Measurements from ENCODE around the gene KATNB1.
"Not testable (repeated sequence)": the region's sequence is repeated elsewhere in the genome, so short reads cannot be mapped to it uniquely, and the experiment has no call there.

Gene KATNB1

DNA sequence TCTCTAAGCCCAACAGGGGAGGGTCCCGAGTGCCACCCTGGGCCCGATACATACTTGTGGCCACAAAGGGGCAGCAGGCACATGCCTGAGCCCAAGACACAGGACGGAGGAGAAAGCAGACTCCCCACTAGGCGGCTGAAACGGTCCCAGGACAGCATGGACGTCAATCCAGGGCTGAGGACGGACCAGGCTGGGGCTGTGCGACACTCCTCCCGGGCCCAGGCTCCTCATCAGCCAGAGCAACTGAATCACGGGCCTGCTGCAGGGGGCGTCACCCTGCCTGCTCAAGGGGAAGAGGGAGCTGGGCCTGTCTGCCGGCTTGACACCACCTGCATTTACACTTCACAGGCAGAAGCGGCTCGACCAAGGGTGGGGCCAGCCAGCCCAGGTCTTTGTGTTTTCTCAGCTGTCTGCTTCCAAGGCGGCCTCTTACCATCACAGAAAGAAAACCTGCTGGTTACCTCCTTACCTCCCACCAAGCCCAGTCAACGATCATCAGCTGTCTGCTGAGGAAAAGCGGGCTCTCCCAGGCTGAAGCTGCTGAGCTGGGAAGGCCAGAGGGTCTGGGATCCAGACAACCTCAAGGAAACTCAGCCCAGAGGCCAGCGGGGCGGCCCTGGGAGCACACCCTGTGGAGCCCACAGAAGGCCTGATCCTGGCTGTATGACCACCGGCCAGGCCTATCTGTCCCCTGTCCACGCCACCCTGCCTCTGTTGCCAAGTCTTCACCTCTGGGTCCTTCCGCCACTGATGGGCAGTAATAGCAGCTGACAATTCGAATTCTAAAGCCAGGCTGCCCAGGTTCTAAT is 40.3 kb downstream of the KATNB1 start:
- DNase-seq: no peak

DNA sequence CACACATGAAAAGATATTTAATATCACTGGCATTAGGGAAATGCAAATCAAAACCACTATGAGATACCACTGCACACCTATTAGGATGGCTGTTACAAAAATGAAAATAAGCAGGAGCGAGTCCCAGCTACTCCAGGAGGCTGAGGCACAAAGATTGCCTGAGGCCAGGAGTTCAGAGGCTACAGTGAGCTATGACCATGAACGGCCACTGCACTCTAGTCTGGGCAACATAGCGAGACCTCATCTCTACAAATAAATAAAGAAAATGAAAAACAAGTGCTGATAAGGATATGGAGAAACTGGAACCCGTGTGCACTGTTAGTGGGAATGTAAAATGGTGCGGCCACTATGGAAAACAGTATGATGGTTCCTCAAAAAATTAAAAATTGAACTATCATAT is 43.1 kb downstream of the KATNB1 start:
- DNase-seq: no peak

DNA sequence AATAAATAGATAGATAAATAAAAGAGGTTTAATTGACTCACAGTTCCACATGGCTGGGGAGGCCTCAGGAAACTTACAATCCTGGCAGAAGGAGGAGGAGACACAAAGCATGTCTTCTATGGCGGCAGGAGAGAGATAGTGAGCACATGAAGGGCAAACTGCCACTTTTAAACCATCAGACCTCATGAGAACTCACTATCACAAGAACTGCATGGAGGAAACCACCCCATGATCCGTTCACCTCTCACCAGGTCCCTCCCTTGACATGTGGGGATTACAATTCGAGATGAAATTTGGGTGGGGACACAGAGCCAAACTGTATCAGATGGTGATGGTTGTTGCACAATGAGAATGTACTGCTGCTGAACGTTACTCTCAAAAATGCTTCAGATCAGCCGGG is 44.3 kb downstream of the KATNB1 start:
- DNase-seq: not testable (repeated sequence)

DNA sequence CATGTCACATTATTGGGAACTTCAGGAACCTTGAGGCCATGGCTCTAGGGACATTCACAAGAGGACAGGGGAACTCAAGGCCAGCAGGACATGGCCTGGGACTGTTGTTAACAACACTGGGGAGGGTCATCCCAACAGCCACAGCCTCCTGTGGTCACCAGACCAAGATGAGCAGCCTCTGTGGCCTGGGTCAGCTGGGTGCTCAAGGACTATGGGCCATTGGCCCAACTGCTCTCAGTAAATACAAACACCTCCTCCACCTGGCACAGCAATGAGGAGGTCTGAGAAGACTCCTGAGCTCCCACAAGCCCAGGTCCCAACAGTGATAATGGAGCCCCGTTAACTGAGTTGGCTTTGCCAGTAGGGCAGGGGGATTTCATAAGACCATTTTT is 45.8 kb downstream of the KATNB1 start:
- no peak for DNase-seq

DNA sequence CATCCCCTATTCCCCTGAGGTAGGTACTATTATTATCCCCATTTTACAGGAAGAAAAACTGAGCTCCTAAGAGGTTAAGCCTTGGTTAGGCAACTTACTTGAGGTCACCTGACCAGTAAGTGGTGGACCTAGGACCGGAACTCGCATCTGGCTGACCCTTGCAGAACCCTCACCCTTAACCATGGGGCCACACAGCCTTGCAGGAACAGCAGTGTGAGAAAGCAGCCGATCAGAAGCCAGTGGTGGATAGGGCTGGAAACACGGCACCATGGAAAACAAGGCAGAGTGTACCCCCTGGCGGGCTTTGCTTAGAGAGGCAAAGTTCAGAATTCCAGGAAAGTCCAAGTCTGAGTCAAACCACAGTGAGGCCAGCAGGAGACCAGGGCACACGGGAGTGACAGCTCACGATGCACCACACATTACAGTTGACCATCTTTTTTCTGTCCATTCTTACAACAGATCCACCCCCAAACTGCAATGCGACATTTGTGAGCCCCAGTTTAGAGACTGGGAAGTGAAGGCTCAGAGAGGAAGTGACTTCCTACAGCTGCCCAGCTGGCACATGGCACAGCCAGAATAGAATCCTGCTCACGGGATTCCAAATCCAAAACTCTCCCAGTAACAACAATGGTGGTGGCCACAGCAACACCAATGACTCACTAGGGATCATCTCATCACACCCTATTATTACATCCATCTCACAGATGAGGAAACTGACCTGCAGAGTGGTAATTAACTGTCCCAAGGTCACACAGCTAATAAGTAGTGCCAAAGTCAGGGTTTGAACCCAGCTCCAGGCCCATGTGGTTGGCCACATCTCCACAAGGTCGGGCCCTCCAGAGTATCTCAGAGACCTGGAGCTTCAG is 46.4 kb downstream of the KATNB1 start:
- peak; percentile 65 to 80 (median 68) for DNase-seq

DNA sequence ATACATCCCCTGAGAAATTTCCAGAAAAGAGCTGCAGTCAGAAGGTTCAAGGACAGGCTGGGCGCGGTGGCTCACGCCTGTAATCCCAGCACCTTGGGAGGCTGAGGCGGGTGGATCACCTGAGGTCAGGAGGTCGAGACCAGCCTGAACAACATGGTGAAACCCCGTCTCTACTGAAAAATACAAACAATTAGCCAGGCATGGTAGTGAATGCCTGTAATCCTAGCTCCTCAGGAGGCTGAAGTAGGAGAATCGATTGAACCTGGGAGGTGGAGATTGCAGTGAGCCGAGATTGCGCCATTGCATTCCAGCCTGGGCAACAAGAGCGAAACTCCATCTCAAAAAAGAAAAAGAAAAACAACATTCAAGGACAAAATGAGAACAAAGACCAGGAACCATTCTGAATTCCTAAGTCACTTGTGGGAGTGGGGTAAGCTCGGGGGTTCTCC is 47.1 kb downstream of the KATNB1 start:
- not testable (repeated sequence) for DNase-seq

DNA sequence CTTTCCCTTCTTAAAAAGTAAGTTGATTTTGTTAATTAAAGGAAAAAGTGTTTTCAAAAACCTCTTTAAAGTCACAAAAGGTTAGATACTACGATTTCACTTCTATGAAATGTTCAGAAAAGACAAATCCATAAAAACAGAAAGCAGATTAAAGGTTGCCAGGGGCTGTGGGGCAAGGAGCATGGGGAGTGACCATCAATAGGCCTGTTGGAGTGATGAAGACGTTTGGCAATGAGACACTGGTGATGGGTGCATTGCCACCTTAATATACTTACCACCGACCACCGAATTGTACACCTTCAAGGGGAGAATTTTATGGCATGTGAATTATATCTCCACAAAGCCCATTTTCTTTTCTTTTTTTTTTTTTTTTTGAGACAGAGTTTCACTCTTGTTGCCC is 47.5 kb downstream of the KATNB1 start:
- DNase-seq: no peak

DNA sequence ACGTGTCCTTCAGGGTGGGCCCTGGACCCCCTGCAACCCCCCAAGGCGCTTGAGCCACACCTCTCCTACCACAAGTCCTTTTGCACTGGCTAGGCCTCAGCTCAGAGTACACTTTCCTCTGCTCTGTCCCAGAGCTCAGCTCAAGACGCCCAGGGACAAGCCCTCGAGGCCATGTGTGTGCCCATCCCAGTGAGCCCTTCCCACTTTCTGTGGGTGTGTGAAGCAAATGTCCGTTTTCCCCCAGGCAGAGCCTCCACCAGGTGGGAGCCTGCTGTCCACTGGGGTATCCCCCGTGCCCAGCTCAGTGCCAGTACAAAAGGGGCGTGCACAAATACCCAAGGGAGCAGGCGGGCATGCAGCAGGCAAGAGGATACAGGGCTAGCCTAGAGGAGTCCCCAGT is 48.3 kb downstream of the KATNB1 start:
- no peak for DNase-seq

DNA sequence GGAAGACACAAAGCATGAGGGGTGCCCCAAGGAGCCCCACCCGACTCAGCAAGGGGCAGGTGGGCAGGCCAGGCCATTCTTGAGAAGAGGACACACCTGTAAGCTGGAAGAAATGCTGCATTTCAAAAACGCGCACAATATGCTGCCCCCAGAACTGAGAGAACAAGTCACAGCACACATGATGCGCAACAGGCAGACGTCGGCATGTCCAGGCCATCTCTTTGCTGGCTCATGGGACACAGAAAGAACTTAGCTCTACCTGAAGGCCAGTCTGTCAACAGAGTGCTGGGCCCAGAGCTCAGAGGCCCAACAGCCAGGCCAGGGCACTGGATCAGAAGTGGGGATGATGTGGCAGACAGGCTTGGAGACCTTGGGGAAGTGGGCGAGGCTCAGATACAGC is 48.8 kb downstream of the KATNB1 start:
- DNase-seq: no peak

DNA sequence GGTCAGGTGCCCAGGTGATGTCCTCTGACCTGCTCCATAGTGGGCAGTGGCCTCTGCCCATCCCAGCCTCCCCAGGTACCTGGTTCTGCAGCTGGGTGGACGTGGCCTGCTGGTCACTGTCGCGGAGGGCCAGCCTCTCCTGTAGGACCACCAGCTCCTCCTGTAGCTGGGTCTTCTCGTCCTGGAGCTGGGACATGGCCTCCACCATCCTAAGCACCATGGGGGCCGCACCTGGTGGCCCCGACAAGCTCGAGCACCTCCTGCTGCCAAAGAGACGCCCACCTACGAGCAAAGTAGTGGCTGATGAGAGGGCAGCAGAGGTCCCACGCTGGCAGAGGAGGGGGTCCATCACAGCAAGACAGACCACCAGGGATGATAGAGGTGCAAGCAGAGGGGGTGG is 49.8 kb downstream of the KATNB1 start:
- DNase-seq: no peak

DNA sequence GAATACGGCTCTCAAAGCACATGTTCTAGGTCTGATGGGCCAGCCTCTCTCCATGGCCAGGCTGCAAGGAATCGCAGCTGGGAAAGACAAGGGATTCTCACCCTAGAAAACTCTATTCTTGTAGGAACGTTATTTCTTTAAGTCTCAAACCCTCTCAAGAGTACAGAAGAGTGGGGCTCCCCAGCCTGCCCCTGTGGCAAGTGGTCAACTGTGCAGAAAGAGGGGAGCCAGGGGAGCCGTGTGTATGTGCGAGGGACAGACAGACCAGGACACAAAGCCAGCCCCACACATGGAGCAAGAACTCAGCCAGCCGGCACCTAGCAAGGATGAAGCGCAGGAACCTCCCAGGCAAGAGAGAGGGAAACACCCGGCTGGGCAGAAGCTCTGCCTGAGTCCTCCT is 50.4 kb downstream of the KATNB1 start:
- no peak for DNase-seq

DNA sequence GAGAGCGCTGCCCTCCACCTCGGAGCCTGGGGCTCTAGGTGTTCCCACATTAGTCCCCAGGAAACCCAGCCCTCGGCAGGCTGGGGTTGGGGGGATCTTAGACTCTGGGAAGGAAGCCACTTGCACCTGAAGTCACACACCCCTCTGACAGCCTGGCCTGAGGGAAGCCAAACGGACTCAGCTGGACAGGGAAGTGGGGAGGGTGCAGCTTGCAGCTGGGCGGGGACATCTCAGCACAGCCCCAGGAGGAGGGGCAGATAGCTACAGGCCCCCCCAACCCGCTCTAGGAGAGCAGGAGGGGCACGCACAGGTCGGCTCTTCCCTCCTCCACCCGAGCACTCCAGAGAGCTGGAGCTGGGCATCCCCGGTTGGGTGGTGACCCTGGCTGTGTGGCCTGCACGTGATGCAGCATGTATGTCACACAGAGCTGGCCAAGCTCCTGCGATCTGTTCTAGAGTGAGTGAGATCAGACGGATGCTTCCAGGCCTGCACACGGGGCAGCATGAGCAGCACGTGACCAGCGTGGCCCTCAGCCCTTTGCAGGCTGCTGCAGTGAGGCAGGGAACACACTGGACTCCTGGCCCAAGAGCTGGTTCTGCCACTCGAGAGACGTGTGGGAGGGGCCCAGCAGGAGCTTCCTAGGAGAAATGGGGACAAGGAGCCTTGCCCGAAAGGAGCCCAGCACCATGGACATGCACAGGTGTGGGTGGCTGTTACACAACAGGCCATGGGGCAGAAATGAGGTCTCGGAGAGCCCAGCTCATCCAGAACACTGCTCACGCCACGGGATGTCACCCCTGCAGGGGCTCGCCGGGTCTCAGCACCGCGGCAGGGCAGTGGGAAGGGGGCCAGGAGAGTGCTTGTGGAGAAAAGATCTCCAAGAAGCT is 51.3 kb downstream of the KATNB1 start:
- no peak for DNase-seq

DNA sequence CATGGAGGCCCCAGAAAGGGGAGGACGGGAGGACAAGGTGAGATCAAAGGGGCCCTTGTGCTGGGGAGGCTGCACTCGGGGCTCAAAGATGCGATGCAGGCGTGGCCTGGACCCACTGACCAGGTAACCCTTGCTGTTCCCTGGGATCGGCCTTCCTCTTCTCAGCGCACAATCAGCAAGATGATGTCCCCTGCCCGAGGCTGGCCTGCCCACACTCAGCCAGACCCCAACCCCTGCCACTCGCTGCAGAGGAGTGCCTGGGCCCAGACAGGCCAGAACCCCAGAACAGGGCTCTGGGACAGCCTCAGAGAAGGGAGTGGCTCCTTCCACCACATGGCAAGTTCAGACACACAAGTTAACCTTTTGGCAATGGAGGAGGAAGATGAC is 51.9 kb downstream of the KATNB1 start:
- DNase-seq: no peak

DNA sequence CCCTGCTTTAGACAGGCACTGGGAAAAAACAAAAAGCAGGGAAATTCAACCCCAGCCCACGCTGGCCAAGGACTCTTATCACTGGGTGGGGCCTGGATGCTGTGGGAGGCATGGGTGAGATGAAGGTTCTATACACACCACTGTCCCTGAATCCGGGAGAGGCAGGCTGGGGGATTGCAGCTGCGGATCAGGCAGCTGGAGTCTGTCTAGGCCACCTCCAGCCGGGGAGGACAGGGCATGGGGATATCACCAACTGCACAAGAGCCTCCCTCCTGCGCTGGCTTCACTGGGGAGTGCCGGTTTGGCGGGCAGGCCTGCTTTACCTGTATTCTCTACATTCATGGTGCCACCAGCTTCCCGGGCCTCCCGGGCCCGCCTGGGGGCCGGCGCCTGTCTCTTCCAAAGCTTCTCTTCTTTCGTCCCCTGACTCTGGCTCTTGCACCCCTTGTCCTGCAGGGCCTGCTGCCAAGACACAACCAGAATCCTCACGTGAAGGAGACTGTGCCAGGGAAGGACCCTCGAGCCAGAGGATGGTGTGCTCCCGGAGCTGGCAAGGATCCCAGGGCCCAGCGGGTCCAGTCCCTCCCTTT is 52.8 kb downstream of the KATNB1 start:
- DNase-seq: no peak

DNA sequence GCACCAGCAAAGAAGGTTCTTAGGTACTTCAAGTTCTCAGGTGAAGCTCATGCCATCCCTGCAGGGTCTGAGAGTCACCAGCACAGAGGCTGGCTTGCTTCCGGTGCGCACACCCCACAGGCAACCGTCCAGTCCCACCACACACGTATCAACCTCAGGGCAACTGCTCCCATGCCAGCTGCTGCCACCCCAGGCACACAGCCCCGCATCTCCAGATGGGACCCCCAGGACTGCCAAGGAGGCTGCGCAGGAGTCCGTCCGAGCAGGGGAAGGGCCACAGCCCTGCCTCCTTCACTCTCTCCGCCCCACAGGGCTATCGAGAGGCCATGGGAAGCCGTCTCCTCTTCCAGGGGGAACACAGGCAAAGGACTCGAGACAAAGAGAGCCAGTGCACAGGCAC is 53.4 kb downstream of the KATNB1 start:
- no peak for DNase-seq

DNA sequence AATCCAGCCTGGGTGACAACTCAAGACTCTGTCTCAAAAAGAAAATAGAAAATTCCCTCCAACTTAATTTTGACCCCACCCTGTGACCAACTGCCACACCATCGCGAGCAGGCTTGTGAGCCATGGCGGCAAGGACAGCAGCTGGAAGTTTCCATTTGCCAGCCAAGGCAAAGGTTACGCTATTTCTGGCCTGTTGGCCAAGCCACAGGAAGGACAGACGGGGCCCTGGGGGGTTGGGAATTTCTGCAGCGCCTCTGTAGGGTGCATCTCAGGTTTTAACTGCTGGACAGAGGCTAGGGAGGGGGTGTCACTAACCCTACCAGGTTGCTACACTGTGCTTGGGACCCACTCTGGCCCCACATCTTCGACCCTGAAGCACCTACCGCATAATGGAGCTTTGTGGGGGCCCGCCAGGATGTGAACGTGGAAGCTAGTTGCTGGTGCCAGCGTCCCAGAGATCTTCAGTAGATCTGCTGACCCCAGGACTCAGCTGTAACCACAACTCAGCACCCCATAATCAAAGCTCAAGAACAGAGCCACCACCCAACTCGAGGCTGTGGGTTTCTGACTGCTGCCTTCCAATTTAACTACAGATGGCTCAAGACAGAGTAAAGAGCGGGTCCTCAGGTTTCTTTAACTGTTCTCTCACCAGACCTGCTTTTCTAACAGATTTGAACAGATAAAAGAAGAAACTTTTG is 55.8 kb downstream of the KATNB1 start:
- no peak for DNase-seq

DNA sequence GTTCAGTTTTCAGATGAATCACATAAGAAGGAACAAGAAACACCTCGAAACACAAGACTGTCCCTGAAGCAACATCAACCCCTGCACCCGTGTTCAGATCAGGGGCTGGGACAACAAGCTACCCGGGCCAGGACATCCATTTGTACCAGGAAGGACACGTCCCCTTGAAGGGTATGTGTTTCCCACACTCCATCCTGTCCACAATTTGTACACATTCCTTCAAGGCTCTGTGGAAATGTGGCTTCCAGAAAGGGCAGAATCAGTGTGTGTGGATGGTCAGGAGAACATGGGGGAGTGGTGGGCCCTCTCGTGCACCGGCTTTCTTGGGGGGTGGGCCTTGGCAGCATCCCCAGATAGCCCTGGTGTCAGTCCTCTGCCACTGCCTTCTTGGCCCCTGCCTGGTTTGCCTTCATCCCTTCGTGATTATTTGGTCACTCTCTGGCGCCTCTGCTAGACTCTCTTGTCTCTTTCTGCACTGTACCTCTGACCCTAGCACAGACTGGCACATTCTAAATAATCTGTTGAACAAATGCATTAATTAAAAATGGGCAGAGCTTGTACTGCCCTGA is 56.4 kb downstream of the KATNB1 start:
- DNase-seq: no peak

DNA sequence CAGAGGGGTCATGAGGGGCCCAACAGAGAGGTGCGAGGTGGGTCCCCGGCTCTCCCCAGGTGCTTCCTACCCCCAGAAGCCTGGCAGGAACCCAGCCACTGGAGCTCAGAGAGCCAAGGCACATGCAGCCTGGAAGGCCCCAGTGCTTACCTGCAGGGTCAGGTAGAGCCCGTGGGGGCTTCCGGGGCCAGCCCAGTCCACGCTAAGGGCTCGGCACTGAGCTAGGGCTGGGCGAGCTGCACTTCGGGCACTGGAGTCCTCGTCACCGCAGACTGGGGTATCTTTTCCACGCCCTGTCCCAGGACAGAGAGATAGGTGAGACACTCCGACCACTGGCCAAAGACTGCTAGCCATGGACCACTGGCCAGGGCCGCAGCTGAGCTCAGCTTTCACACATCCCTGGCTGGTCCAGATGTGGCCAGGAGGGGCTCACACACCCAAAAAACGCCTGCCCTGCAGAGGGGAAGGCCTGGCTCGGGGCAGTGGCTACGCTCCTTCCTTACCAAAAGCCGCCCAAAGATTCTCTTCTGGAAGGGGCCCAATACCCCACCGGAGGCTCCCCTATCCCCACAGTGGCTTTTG is 59.4 kb downstream of the KATNB1 start:
- no peak for DNase-seq

DNA sequence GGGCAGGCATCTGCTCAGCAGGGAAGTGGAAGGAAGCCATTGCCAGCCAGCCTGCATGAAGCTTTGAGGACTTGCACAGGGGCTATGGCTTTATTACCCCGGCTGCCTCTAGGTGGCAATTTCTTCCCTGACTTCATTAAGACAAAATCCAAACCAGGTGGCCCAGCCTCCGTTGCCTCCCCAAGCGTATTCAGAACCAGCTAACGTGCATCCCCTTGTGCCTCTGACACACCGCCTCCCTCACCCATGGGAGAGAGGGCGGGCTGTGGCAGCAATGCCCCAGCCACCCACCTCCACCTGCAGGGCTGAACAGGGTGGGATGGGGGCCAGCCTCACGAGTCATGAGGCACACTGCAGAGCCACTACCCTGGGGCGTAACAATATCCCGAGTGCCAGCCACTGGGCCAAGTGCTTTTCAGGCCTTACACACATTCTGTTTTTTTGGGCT is 59.9 kb downstream of the KATNB1 start:
- DNase-seq: peak; percentile 51 to 64 (median 54)

DNA sequence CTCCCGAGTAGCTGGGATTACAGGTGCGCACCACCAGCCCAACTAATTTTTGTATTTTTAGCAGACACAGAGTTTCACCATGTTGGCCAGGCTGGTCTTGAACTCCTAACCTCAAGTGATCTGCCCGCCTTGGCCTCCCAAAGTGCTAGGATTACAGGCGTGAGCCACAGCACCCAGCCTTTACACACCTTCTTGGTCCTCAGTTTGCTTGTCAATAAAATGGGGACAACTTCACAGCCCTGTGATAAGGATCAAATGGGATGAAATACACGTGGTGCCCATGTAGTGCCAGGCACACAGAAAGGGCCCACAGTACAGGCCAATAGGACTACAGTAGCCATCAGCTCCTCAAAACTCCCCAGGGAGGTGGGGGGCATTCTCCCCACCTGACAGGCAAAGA is 60.4 kb downstream of the KATNB1 start:
- not testable (repeated sequence) for DNase-seq

DNA sequence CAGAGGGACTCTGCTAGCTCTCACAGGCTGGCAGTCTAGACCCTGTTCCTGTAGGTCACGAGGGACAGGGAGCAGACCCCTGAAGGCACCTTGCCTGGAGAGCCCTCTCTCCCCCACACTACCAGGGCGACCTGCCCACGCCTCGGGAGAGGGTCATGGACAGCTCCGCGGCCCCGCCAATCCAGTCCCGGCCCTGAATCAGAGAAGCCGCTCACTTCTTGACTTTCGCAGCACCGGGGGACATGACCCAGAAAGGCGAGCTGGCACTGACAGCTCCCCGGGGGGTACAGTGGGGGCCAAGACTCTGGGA is 61.6 kb downstream of the KATNB1 start:
- DNase-seq: no peak

Data from suppressor macrophage treated with lipopolysaccharide for 1 hour (primary cell).